ENCODE results near the gene C11orf54.
A peak's percentile ranks its signal among the peaks of the same experiment; 100 is the strongest.

Gene C11orf54

GRCh38 chr11:93720522-93720921 lies 20.9 kb upstream of the C11orf54 start:
- Histone ChIP-seq H3K36me3 (ENCODE audit: control insufficient read depth, insufficient read depth, low read length) (peaks cover 2% of the 10 kb centered on the region), H3K27me3 (ENCODE audit: control insufficient read depth, insufficient read depth, low read length) (no peaks in the 10 kb centered on the region), H3K4me1 (ENCODE audit: control insufficient read depth, insufficient read depth, low read length) (peaks cover 2% of the 10 kb centered on the region), H3K9me3 (ENCODE audit: control insufficient read depth, insufficient read depth, low read length) (no peaks in the 10 kb centered on the region), H3K9ac (ENCODE audit: low read depth, low read length) (no peak overlapping the region), H3K4me3 (ENCODE audit: low read depth, low read length) (no peak overlapping the region)

GRCh38 chr11:93724089-93724488 lies 17.4 kb upstream of the C11orf54 start:
- Histone ChIP-seq H3K27me3 (ENCODE audit: control insufficient read depth, insufficient read depth, low read length) (no peaks in the 10 kb centered on the region), H3K9me3 (ENCODE audit: control insufficient read depth, insufficient read depth, low read length) (no peaks in the 10 kb centered on the region), H3K36me3 (ENCODE audit: control insufficient read depth, insufficient read depth, low read length) (peaks cover 3% of the 10 kb centered on the region)

GRCh38 chr11:93727985-93728791 lies 13.3 kb upstream of the C11orf54 start:
- no peaks in the 10 kb centered on the region for H3K27me3 ChIP-seq (ENCODE audit: control insufficient read depth, insufficient read depth, low read length)
- peaks cover 26% of the 10 kb centered on the region for H3K36me3 ChIP-seq (ENCODE audit: control insufficient read depth, insufficient read depth, low read length)
- H3K9ac ChIP-seq (ENCODE audit: low read depth, low read length), result no peak overlapping the region
- no peaks in the 10 kb centered on the region for H3K4me1 ChIP-seq (ENCODE audit: control insufficient read depth, insufficient read depth, low read length)
- H3K4me3 ChIP-seq (ENCODE audit: low read depth, low read length), result no peak overlapping the region
- H3K9me3 ChIP-seq (ENCODE audit: control insufficient read depth, insufficient read depth, low read length), result no peaks in the 10 kb centered on the region

More at GRCh38 chr11:93724089-93724488, 17.4 kb upstream of the C11orf54 start:
- no peak overlapping the region for H3K4me3 ChIP-seq (ENCODE audit: low read depth, low read length)
- H3K9ac ChIP-seq (ENCODE audit: low read depth, low read length), result no peak overlapping the region
- no peaks in the 10 kb centered on the region for H3K4me1 ChIP-seq (ENCODE audit: control insufficient read depth, insufficient read depth, low read length)

GRCh38 chr11:93728792-93729128 lies 12.7 kb upstream of the C11orf54 start:
- peaks cover 32% of the 10 kb centered on the region for H3K36me3 ChIP-seq (ENCODE audit: control insufficient read depth, insufficient read depth, low read length)
- no peaks in the 10 kb centered on the region for H3K27me3 ChIP-seq (ENCODE audit: control insufficient read depth, insufficient read depth, low read length)
- H3K9me3 ChIP-seq (ENCODE audit: control insufficient read depth, insufficient read depth, low read length), result no peaks in the 10 kb centered on the region
- H3K4me1 ChIP-seq (ENCODE audit: control insufficient read depth, insufficient read depth, low read length), result no peaks in the 10 kb centered on the region
- no peak overlapping the region for H3K9ac ChIP-seq (ENCODE audit: low read depth, low read length)
- no peak overlapping the region for H3K4me3 ChIP-seq (ENCODE audit: low read depth, low read length)

GRCh38 chr11:93729129-93729616 lies 12.3 kb upstream of the C11orf54 start:
- H3K9ac ChIP-seq (ENCODE audit: low read depth, low read length), result no peak overlapping the region
- H3K4me3 ChIP-seq (ENCODE audit: low read depth, low read length), result no peak overlapping the region
- H3K4me1 ChIP-seq (ENCODE audit: control insufficient read depth, insufficient read depth, low read length), result no peaks in the 10 kb centered on the region
- no peaks in the 10 kb centered on the region for H3K9me3 ChIP-seq (ENCODE audit: control insufficient read depth, insufficient read depth, low read length)
- H3K27me3 ChIP-seq (ENCODE audit: control insufficient read depth, insufficient read depth, low read length), result no peaks in the 10 kb centered on the region
- H3K36me3 ChIP-seq (ENCODE audit: control insufficient read depth, insufficient read depth, low read length), result peaks cover 36% of the 10 kb centered on the region

- Histone ChIP-seq H3K9me3 (ENCODE audit: control insufficient read depth, insufficient read depth, low read length) (no peaks in the 10 kb centered on the region), H3K4me3 (ENCODE audit: low read depth, low read length) (no peak overlapping the region), H3K36me3 (ENCODE audit: control insufficient read depth, insufficient read depth, low read length) (peaks cover 42% of the 10 kb centered on the region), H3K9ac (ENCODE audit: low read depth, low read length) (no peak overlapping the region), H3K27me3 (ENCODE audit: control insufficient read depth, insufficient read depth, low read length) (no peaks in the 10 kb centered on the region), H3K4me1 (ENCODE audit: control insufficient read depth, insufficient read depth, low read length) (no peaks in the 10 kb centered on the region)
These were observed 11.1 kb upstream of the C11orf54 start for GRCh38 chr11:93730108-93731107.

- peaks cover 49% of the 10 kb centered on the region for H3K36me3 ChIP-seq (ENCODE audit: control insufficient read depth, insufficient read depth, low read length)
- no peak overlapping the region for H3K4me3 ChIP-seq (ENCODE audit: low read depth, low read length)
- H3K4me1 ChIP-seq (ENCODE audit: control insufficient read depth, insufficient read depth, low read length), result peaks cover 3% of the 10 kb centered on the region
These were observed 9.1 kb upstream of the C11orf54 start for GRCh38 chr11:93732237-93732892.

GRCh38 chr11:93733474-93733873 lies 8.0 kb upstream of the C11orf54 start:
- peaks cover 58% of the 10 kb centered on the region for H3K36me3 ChIP-seq (ENCODE audit: control insufficient read depth, insufficient read depth, low read length)
- no peaks in the 10 kb centered on the region for H3K9me3 ChIP-seq (ENCODE audit: control insufficient read depth, insufficient read depth, low read length)
- H3K4me3 ChIP-seq (ENCODE audit: low read depth, low read length), result no peak overlapping the region
- no peaks in the 10 kb centered on the region for H3K27me3 ChIP-seq (ENCODE audit: control insufficient read depth, insufficient read depth, low read length)
- peaks cover 8% of the 10 kb centered on the region for H3K4me1 ChIP-seq (ENCODE audit: control insufficient read depth, insufficient read depth, low read length)
- no peak overlapping the region for H3K9ac ChIP-seq (ENCODE audit: low read depth, low read length)

More at GRCh38 chr11:93732237-93732892, 9.1 kb upstream of the C11orf54 start:
- Histone ChIP-seq H3K9me3 (ENCODE audit: control insufficient read depth, insufficient read depth, low read length) (no peaks in the 10 kb centered on the region), H3K9ac (ENCODE audit: low read depth, low read length) (no peak overlapping the region), H3K27me3 (ENCODE audit: control insufficient read depth, insufficient read depth, low read length) (no peaks in the 10 kb centered on the region)

GRCh38 chr11:93734427-93735222 lies 6.8 kb upstream of the C11orf54 start:
- peaks cover 61% of the 10 kb centered on the region for H3K36me3 ChIP-seq (ENCODE audit: control insufficient read depth, insufficient read depth, low read length)
- H3K9ac ChIP-seq (ENCODE audit: low read depth, low read length), result peak overlapping the region; percentile 12
- no peak overlapping the region for H3K4me3 ChIP-seq (ENCODE audit: low read depth, low read length)
- H3K4me1 ChIP-seq (ENCODE audit: control insufficient read depth, insufficient read depth, low read length), result peaks cover 14% of the 10 kb centered on the region
- H3K27me3 ChIP-seq (ENCODE audit: control insufficient read depth, insufficient read depth, low read length), result no peaks in the 10 kb centered on the region
- no peaks in the 10 kb centered on the region for H3K9me3 ChIP-seq (ENCODE audit: control insufficient read depth, insufficient read depth, low read length)

GRCh38 chr11:93735627-93736026 lies 5.8 kb upstream of the C11orf54 start:
- Histone ChIP-seq H3K4me1 (ENCODE audit: control insufficient read depth, insufficient read depth, low read length) (peaks cover 14% of the 10 kb centered on the region), H3K9ac (ENCODE audit: low read depth, low read length) (no peak overlapping the region), H3K4me3 (ENCODE audit: low read depth, low read length) (no peak overlapping the region), H3K27me3 (ENCODE audit: control insufficient read depth, insufficient read depth, low read length) (no peaks in the 10 kb centered on the region), H3K9me3 (ENCODE audit: control insufficient read depth, insufficient read depth, low read length) (no peaks in the 10 kb centered on the region), H3K36me3 (ENCODE audit: control insufficient read depth, insufficient read depth, low read length) (peaks cover 58% of the 10 kb centered on the region)

GRCh38 chr11:93736129-93736528 lies 5.3 kb upstream of the C11orf54 start:
- Histone ChIP-seq H3K4me3 (ENCODE audit: low read depth, low read length) (no peak overlapping the region), H3K36me3 (ENCODE audit: control insufficient read depth, insufficient read depth, low read length) (peaks cover 57% of the 10 kb centered on the region), H3K9me3 (ENCODE audit: control insufficient read depth, insufficient read depth, low read length) (no peaks in the 10 kb centered on the region), H3K4me1 (ENCODE audit: control insufficient read depth, insufficient read depth, low read length) (peaks cover 14% of the 10 kb centered on the region), H3K9ac (ENCODE audit: low read depth, low read length) (no peak overlapping the region), H3K27me3 (ENCODE audit: control insufficient read depth, insufficient read depth, low read length) (no peaks in the 10 kb centered on the region)

All from iPS-15b (cell line).